AG09319 (cell line): ENCODE results near the gene CTNND1.
"Not testable (repeated sequence)": the region's sequence is repeated elsewhere in the genome, so short reads cannot be mapped to it uniquely, and the experiment has no call there.

Experiments used
- DNase-seq: peaks from one replicate; pipeline ENCODE4 v3.0.0-alpha.2; 2010; ENCODE audit warnings: low read depth; ENCODE audit errors: extremely low read depth
- TF ChIP-seq, protein P1 (sequence below): IDR thresholded peaks from 2 replicates; pipeline ENCODE4 v1.5.1; 2011; ENCODE audit warnings: low read depth, mild to moderate bottlenecking, inconsistent platforms, low read length, moderate library complexity

CTNND1 gene

DNA sequence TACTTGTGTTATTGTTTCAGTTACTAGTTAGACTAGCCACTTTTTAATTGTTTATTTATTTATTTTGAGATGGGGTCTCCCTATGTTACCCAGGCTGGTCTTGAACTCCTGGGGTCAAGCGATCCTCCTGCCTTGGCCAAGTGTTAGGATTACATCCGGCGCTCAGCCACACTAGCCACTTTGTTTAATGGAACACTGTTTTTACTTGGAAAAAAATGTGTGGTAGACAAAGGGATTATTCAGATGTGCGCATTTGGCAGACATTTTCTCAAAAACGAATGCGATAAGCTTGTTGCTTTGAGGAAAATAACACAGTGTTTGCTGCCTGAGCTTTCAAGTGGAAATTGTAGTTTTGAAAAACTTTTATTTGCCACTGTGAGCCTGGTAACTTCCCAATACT is 51.0 kb downstream of the CTNND1 start:
- DNase-seq: no peak
- TF ChIP-seq, protein P1, sequence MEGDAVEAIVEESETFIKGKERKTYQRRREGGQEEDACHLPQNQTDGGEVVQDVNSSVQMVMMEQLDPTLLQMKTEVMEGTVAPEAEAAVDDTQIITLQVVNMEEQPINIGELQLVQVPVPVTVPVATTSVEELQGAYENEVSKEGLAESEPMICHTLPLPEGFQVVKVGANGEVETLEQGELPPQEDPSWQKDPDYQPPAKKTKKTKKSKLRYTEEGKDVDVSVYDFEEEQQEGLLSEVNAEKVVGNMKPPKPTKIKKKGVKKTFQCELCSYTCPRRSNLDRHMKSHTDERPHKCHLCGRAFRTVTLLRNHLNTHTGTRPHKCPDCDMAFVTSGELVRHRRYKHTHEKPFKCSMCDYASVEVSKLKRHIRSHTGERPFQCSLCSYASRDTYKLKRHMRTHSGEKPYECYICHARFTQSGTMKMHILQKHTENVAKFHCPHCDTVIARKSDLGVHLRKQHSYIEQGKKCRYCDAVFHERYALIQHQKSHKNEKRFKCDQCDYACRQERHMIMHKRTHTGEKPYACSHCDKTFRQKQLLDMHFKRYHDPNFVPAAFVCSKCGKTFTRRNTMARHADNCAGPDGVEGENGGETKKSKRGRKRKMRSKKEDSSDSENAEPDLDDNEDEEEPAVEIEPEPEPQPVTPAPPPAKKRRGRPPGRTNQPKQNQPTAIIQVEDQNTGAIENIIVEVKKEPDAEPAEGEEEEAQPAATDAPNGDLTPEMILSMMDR: no peak

- TF ChIP-seq, protein P1: no peak
- no peak for DNase-seq
Measured at GRCh38 chr11:57815476-57815875, 53.9 kb downstream of the CTNND1 start.

GRCh38 chr11:57815877-57816276 is 54.3 kb downstream of the CTNND1 start:
- TF ChIP-seq, protein P1: no peak
- no peak for DNase-seq

- TF ChIP-seq, protein P1: no peak
- DNase-seq: no peak
Measured at GRCh38 chr11:57818812-57819211, 57.2 kb downstream of the CTNND1 start.

DNA sequence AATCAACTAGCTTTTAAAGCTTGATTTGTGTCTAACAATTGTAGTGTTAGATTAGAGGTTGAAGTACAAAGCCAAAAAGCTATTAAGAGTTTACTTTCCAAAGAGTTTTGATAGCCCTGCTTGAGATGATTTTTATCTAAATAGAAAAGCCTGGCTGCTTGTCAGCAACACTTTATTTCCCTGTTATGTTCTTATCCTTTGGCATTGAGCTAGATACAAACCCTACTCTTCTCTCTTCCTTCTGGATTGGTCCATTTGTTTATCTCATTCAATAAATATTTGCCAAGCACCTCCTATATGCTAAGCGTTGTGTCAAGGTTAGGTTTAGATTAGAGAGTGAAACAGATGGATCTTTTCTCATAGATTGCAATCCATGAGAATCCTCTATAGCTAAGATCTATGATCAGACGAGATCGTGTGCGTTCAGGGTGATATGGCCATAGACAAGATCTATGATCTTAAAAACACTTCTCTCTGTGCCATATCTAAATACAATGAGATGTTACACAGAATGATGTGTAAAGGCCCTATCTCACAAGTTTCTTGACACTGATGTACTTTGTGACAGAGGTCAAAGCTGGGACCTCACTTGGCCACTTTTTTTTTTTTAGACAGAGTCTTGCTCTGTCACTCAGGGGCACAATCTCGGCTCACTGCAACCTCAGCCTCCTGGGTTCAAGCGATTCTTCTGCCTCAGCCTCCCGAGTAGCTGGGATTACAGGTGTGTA is 57.8 kb downstream of the CTNND1 start:
- TF ChIP-seq, protein P1: no peak
- DNase-seq: no peak

DNA sequence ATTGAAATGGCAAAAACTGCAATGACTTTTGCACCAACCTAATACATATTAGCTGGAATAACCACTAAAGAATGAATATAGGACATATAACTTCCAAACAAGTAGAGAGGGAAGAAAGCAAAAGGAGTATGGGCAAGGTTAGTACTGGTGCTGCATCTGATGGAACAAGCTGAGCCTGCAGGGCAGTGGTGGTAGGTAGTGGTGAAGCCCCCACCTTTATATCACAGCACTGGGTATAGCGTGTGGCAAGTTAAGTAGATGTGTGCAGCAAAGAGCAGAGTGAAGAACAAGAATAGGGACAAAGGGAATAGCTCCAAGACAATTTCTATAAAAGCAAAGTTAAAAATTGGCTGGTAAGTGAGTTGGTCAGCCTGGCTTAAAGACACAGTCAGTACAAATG is 62.3 kb downstream of the CTNND1 start:
- TF ChIP-seq, protein P1: no peak
- DNase-seq: no peak

- TF ChIP-seq, protein P1: no peak
- DNase-seq: no peak
Measured at GRCh38 chr11:57834852-57835251, 73.2 kb downstream of the CTNND1 start.

GRCh38 chr11:57838609-57839008 is 77.0 kb downstream of the CTNND1 start:
- not testable (repeated sequence) for DNase-seq
